Measurements from ENCODE around the gene DNLZ.

Gene DNLZ

DNA sequence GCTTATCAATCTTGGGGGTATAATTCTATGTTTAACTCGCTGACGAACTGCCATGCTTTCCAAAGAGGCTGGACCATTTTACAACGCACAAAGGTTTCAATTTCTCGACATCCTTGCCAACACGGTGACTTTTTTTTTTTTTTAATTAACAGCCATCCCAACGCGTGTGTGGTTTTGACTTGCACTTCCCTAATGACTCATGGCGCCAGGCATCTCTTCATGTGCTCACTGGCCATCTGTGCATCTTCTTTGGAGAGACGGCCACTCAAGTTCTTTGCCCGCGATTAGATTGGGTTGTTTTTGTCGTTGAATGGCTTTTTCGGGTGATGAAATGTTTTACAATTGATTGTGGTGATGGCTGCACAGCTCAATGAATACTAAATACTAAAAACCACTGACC, 22.5 kb upstream of the DNLZ start:
- H3K9me3 ChIP-seq (ENCODE audit: insufficient read depth, low read length) = no peaks in the 10 kb centered on the region
- no peak for DNase-seq (ENCODE audit: low read depth, low spot score)

GRCh38 chr9:136385015-136385414, 21.5 kb upstream of the DNLZ start:
- Histone ChIP-seq H3K4me3 (ENCODE audit: insufficient read length, low read depth) (no peak overlapping the region), H3K36me3 (ENCODE audit: insufficient read depth, insufficient read length, low read length) (peaks cover 96% of the 10 kb centered on the region), H3K4me1 (ENCODE audit: insufficient read depth, insufficient read length) (no peaks in the 10 kb centered on the region), H3K27me3 (ENCODE audit: insufficient read depth, insufficient read length) (no peaks in the 10 kb centered on the region), H3K9ac (ENCODE audit: insufficient read length, low read depth) (no peak overlapping the region), H3K9me3 (ENCODE audit: insufficient read depth, low read length) (no peaks in the 10 kb centered on the region)
- DNase-seq (ENCODE audit: low read depth, low spot score) = no peak
- TF ChIP-seq YY1 (IDR thresholded peaks at IDR 0.05; ENCODE audit: insufficient read depth, insufficient read length) = no peak
- TF ChIP-seq SUZ12 (IDR thresholded peaks at IDR 0.05; ENCODE audit: extremely low read depth, insufficient read depth, insufficient read length) = no peak
- no peak for TF ChIP-seq ZNF274 (IDR thresholded peaks at IDR 0.05; ENCODE audit: low read depth, low read length)

More for the DNA sequence above, 22.5 kb upstream of the DNLZ start:
- Histone ChIP-seq H3K36me3 (ENCODE audit: insufficient read depth, insufficient read length, low read length) (peaks cover 91% of the 10 kb centered on the region), H3K27me3 (ENCODE audit: insufficient read depth, insufficient read length) (no peaks in the 10 kb centered on the region), H3K4me1 (ENCODE audit: insufficient read depth, insufficient read length) (no peaks in the 10 kb centered on the region), H3K9ac (ENCODE audit: insufficient read length, low read depth) (no peak overlapping the region), H3K4me3 (ENCODE audit: insufficient read length, low read depth) (no peak overlapping the region)
- TF ChIP-seq SUZ12 (IDR thresholded peaks at IDR 0.05; ENCODE audit: extremely low read depth, insufficient read depth, insufficient read length) (no peak), YY1 (IDR thresholded peaks at IDR 0.05; ENCODE audit: insufficient read depth, insufficient read length) (no peak), ZNF274 (IDR thresholded peaks at IDR 0.05; ENCODE audit: low read depth, low read length) (no peak)

- H3K4me1 ChIP-seq (ENCODE audit: insufficient read depth, insufficient read length) = no peaks in the 10 kb centered on the region
- no peak for DNase-seq (ENCODE audit: low read depth, low spot score)
- TF ChIP-seq ZNF274 (IDR thresholded peaks at IDR 0.05; ENCODE audit: low read depth, low read length) (no peak), YY1 (IDR thresholded peaks at IDR 0.05; ENCODE audit: insufficient read depth, insufficient read length) (no peak)
- peaks cover 95% of the 10 kb centered on the region for H3K36me3 ChIP-seq (ENCODE audit: insufficient read depth, insufficient read length, low read length)
- H3K27me3 ChIP-seq (ENCODE audit: insufficient read depth, insufficient read length) = no peaks in the 10 kb centered on the region
- no peaks in the 10 kb centered on the region for H3K9me3 ChIP-seq (ENCODE audit: insufficient read depth, low read length)
- no peak overlapping the region for H3K9ac ChIP-seq (ENCODE audit: insufficient read length, low read depth)
- H3K4me3 ChIP-seq (ENCODE audit: insufficient read length, low read depth) = no peak overlapping the region
Observed at GRCh38 chr9:136383436-136383835, 19.9 kb upstream of the DNLZ start.

DNA sequence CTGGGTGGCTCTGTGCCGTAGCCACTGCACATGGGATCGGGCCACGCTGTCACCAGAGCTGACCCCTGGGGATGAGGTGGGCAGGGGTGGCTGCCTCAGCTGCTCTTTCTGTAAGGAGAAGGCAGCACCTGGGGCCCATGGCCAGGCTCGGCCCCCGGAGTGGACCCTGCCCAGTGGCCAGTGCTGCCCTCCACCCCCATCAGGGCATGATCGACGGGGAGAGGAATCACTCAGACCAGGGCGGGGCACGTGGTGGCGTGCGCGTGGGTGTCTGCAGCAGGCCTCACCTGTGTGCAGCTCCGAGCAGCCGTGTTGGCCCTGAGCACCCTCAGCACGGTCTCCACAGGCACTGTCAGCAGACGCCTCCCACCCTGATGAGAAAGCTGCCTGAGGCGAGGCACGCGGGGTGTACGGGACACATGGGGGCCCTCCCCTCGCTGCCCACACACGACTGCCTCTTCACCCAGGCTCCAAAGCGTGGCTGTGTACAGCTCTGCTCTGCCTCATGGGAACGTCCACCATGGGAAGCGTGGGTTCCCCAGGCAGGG, 18.5 kb upstream of the DNLZ start:
- Histone ChIP-seq H3K27me3 (ENCODE audit: insufficient read depth, insufficient read length) (no peaks in the 10 kb centered on the region), H3K4me3 (ENCODE audit: insufficient read length, low read depth) (no peak overlapping the region), H3K4me1 (ENCODE audit: insufficient read depth, insufficient read length) (no peaks in the 10 kb centered on the region), H3K9me3 (ENCODE audit: insufficient read depth, low read length) (no peaks in the 10 kb centered on the region), H3K9ac (ENCODE audit: insufficient read length, low read depth) (no peak overlapping the region), H3K36me3 (ENCODE audit: insufficient read depth, insufficient read length, low read length) (peaks cover 95% of the 10 kb centered on the region)
- TF ChIP-seq ZNF274 (IDR thresholded peaks at IDR 0.05; ENCODE audit: low read depth, low read length) (no peak), SUZ12 (IDR thresholded peaks at IDR 0.05; ENCODE audit: extremely low read depth, insufficient read depth, insufficient read length) (no peak), YY1 (IDR thresholded peaks at IDR 0.05; ENCODE audit: insufficient read depth, insufficient read length) (no peak)
- DNase-seq (ENCODE audit: low read depth, low spot score) = no peak

DNA sequence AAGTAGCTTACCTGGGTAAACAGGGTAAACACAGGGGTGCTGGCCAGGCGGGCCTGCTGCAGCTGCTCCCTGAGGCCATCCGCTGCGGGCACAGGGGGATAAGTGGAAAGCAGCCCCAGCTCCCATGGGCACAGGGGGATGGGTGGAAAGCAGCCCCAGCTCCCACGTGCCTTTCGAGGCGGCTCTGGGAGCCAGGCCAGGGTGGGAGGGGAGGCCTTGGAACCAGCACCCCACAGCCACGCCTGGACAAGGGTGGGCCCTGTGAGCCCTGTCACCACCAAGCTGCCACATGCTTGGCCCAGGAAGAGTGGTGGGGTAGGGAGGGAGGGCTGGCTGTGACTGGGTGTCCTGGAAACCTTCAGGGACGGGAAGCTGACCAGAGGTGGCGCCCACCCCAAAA, 17.8 kb upstream of the DNLZ start:
- H3K27me3 ChIP-seq (ENCODE audit: insufficient read depth, insufficient read length) = no peaks in the 10 kb centered on the region
- no peak for DNase-seq (ENCODE audit: low read depth, low spot score)
- no peak for TF ChIP-seq SUZ12 (IDR thresholded peaks at IDR 0.05; ENCODE audit: extremely low read depth, insufficient read depth, insufficient read length)
- TF ChIP-seq YY1 (IDR thresholded peaks at IDR 0.05; ENCODE audit: insufficient read depth, insufficient read length) = no peak
- no peak for TF ChIP-seq ZNF274 (IDR thresholded peaks at IDR 0.05; ENCODE audit: low read depth, low read length)
- H3K4me3 ChIP-seq (ENCODE audit: insufficient read length, low read depth) = no peak overlapping the region
- peaks cover 98% of the 10 kb centered on the region for H3K36me3 ChIP-seq (ENCODE audit: insufficient read depth, insufficient read length, low read length)
- H3K9ac ChIP-seq (ENCODE audit: insufficient read length, low read depth) = no peak overlapping the region
- no peaks in the 10 kb centered on the region for H3K9me3 ChIP-seq (ENCODE audit: insufficient read depth, low read length)
- H3K4me1 ChIP-seq (ENCODE audit: insufficient read depth, insufficient read length) = peaks cover 3% of the 10 kb centered on the region

DNA sequence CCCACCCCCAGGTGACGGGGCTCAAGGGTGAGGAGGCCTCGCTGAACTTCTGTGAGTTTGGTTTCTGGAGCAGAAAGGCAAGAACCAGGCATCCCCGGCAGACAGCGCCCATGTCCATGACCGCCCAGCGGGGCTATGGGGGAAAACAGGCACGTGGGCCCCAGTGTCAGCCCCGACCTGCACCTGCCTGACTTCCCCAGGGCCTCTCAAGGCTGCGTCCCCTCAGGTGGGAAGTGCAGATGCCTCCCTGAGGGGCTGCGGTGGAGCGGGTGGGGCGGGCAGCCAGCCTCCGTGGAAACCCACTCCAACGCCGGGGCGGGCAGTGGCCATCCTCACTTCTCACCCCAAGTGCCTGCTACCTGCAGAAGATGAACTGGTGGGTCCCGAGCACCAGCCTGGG, 16.8 kb upstream of the DNLZ start:
- Histone ChIP-seq H3K4me3 (ENCODE audit: insufficient read length, low read depth) (no peak overlapping the region), H3K4me1 (ENCODE audit: insufficient read depth, insufficient read length) (peaks cover 6% of the 10 kb centered on the region), H3K36me3 (ENCODE audit: insufficient read depth, insufficient read length, low read length) (peaks cover 99% of the 10 kb centered on the region), H3K9ac (ENCODE audit: insufficient read length, low read depth) (no peak overlapping the region), H3K9me3 (ENCODE audit: insufficient read depth, low read length) (no peaks in the 10 kb centered on the region), H3K27me3 (ENCODE audit: insufficient read depth, insufficient read length) (no peaks in the 10 kb centered on the region)
- TF ChIP-seq ZNF274 (IDR thresholded peaks at IDR 0.05; ENCODE audit: low read depth, low read length) = no peak
- TF ChIP-seq SUZ12 (IDR thresholded peaks at IDR 0.05; ENCODE audit: extremely low read depth, insufficient read depth, insufficient read length) = no peak
- TF ChIP-seq YY1 (IDR thresholded peaks at IDR 0.05; ENCODE audit: insufficient read depth, insufficient read length) = no peak
- no peak for DNase-seq (ENCODE audit: low read depth, low spot score)

DNA sequence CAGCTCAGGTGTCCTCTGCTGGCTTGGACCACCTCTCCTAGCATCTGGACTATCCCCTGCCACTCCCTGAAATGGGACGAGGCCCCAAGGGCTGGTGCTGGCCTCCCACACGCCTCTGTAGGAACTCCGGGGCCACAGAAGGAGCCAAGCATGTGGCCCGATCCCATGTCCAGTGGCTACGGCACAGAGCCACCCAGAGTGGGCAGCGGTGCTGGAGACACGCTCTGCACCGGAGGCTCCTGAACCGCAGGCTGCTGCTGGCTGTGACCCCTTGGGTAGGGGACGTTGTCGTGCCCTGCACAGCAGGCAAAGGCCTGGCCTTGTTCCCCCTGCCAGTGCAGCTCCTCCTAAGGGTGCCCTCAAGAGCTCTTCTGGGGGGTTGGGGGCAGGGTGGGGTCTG, 16.3 kb upstream of the DNLZ start:
- no peaks in the 10 kb centered on the region for H3K9me3 ChIP-seq (ENCODE audit: insufficient read depth, low read length)
- H3K27me3 ChIP-seq (ENCODE audit: insufficient read depth, insufficient read length) = no peaks in the 10 kb centered on the region
- no peak overlapping the region for H3K4me3 ChIP-seq (ENCODE audit: insufficient read length, low read depth)
- peaks cover 6% of the 10 kb centered on the region for H3K4me1 ChIP-seq (ENCODE audit: insufficient read depth, insufficient read length)
- DNase-seq (ENCODE audit: low read depth, low spot score) = no peak
- TF ChIP-seq YY1 (IDR thresholded peaks at IDR 0.05; ENCODE audit: insufficient read depth, insufficient read length) (no peak), SUZ12 (IDR thresholded peaks at IDR 0.05; ENCODE audit: extremely low read depth, insufficient read depth, insufficient read length) (no peak), ZNF274 (IDR thresholded peaks at IDR 0.05; ENCODE audit: low read depth, low read length) (no peak)
- peaks cover 99% of the 10 kb centered on the region for H3K36me3 ChIP-seq (ENCODE audit: insufficient read depth, insufficient read length, low read length)
- H3K9ac ChIP-seq (ENCODE audit: insufficient read length, low read depth) = no peak overlapping the region
